ENCODE data around the gene LAMA5. TPM values are rescaled to one million over a fixed set of nuclear protein-coding genes. Genes with fewer than 3 reads are reported as not detected.

The LAMA5 gene
- total and polyA plus RNA-seq, 2 of the 8 experiments (the other 6 are each of a cell fraction or from before 2014, with no cell fraction given) = 34.4 to 225 TPM

DNA sequence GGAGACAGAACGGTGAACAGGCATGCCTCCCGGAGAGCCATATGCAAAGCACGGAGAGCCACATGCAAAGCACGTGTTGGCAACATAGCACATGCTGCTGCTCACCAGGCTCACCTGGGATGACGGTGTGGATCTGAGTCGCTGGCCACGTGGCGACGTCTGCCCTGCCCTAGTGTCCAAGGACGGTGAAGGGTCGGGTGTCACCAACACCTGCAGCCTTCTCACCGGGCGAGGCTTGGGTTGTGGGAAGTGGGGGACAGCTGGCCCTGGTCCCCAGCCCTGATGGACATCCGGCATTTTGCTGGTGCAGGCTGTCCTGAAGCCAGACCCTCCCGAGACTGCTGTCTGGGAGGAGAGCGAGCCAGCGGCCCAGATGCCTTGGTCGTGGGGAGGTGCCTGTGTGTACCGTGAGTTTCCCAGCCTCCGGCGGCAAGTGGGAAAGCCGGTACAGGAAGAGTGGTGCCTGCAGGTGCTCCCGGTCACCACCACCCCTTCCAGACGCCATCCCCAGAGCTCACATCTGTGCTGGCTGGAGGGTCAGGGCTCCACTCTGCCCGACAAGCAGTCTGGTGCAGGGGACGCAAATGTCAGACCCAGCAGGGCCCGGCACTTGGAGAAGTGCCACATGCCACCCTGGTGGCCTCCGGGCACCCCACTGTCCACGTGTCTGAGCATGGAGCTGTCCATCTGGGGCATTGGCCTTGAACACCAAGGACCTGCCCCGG is 70.2 kb downstream of the LAMA5 start:
- H3K9ac ChIP-seq (replicated peaks in 1 of 4; ENCODE audit: extremely low read depth in 1 of 4, low read depth in 3 of 4, low read length in 3 of 4) = no peak overlapping the region
- no peak overlapping the region for H2BK20ac ChIP-seq (ENCODE audit: low read length)
- ChIA-PET CTCF (ENCODE audit: partially characterized antibody) (interaction anchor here (0.8 to 1.2 kb wide), 3 partner anchors 12 to 24 kb away, joined by 3 to 4 read pairs (median 3); no protein-coding TSS in a partner anchor), POLR2A (ENCODE audit: partially characterized antibody) (interaction anchor here (0.9 to 1.6 kb wide), 4 partner anchors 9 to 80 kb away, joined by 3 read pairs; no protein-coding TSS in a partner anchor)
- no peaks in the 10 kb centered on the region for H3K23me2 ChIP-seq (ENCODE audit: low read depth, low read length)
- no peak overlapping the region for H2BK12ac ChIP-seq (ENCODE audit: low read depth, low read length)
- H3K4me2 ChIP-seq (ENCODE audit: insufficient read depth in 1 of 2, low read depth in 2 of 2, low read length in 2 of 2) = no peak overlapping the region
- H3K79me2 ChIP-seq (ENCODE audit: control insufficient read depth in 1 of 2, insufficient read depth in 2 of 2, low read length in 2 of 2) = no peaks in the 10 kb centered on the region
- no peak overlapping the region for H3K4ac ChIP-seq (replicated peaks; ENCODE audit: insufficient read length, low read depth, low read length)
- no peaks in the 10 kb centered on the region for H3K9me3 ChIP-seq (ENCODE audit: insufficient read depth in 2 of 2, low read depth in 1 of 2, low read length in 1 of 2)
- H2BK15ac ChIP-seq (ENCODE audit: low read length) = no peak overlapping the region
- H3K18ac ChIP-seq (ENCODE audit: extremely low read depth, low read length) = no peak overlapping the region
- FAIRE-seq (no peak), DNase-seq (ENCODE audit: low read depth in 1 of 2, low spot score in 2 of 2) (no peak)
- no peak overlapping the region for H4K5ac ChIP-seq (ENCODE audit: insufficient read length, low read depth, low read length)
- no peak overlapping the region for H3K56ac ChIP-seq (replicated peaks; ENCODE audit: insufficient read length, low read depth, low read length)
- no peak overlapping the region for H3K23ac ChIP-seq (ENCODE audit: insufficient read length)
- H3K27me3 ChIP-seq (replicated peaks in 1 of 4; ENCODE audit: control insufficient read depth in 3 of 4, extremely low read depth in 1 of 4, insufficient read depth in 3 of 4, low read length in 3 of 4) = no peaks in the 10 kb centered on the region
- peaks cover 5% of the 10 kb centered on the region; the same call in 1 of the 2 replicates for H3K79me1 ChIP-seq (ENCODE audit: low read depth, low read length)
- H2BK120ac ChIP-seq (replicated peaks; ENCODE audit: low read depth, low read length) = no peak overlapping the region
- TF ChIP-seq, protein P1, sequence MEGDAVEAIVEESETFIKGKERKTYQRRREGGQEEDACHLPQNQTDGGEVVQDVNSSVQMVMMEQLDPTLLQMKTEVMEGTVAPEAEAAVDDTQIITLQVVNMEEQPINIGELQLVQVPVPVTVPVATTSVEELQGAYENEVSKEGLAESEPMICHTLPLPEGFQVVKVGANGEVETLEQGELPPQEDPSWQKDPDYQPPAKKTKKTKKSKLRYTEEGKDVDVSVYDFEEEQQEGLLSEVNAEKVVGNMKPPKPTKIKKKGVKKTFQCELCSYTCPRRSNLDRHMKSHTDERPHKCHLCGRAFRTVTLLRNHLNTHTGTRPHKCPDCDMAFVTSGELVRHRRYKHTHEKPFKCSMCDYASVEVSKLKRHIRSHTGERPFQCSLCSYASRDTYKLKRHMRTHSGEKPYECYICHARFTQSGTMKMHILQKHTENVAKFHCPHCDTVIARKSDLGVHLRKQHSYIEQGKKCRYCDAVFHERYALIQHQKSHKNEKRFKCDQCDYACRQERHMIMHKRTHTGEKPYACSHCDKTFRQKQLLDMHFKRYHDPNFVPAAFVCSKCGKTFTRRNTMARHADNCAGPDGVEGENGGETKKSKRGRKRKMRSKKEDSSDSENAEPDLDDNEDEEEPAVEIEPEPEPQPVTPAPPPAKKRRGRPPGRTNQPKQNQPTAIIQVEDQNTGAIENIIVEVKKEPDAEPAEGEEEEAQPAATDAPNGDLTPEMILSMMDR (IDR thresholded peaks at IDR 0.05; ENCODE audit: control extremely low read depth in 1 of 3, insufficient read depth in 1 of 3, low read depth in 1 of 3, low read length in 3 of 3) = no peak
- TF ChIP-seq BCL11A (IDR thresholded peaks at IDR 0.05; ENCODE audit: low read depth in 2 of 2, low read length in 2 of 2) (no peak), CBX5 (IDR thresholded peaks at IDR 0.05; ENCODE audit: low read depth, low read length) (no peak), RFX5 (IDR thresholded peaks at IDR 0.05; ENCODE audit: borderline replicate concordance, low read depth, low read length) (no peak)
- peak overlapping the region; percentile 6; the same call in 1 of the 2 replicates for H2BK5ac ChIP-seq (ENCODE audit: low read depth, low read length)
- no peak overlapping the region for H3K4me3 ChIP-seq (ENCODE audit: extremely low read depth in 1 of 4, insufficient read depth in 2 of 4, low read depth in 3 of 4, low read length in 4 of 4)
- H4K20me1 ChIP-seq (replicated peaks in 1 of 2; ENCODE audit: control insufficient read depth in 1 of 2, insufficient read depth in 2 of 2, low read length in 2 of 2) = peaks cover 2 to 5% of the 10 kb centered on the region in 2 experiments
- no peak overlapping the region for H2AK5ac ChIP-seq (ENCODE audit: low read depth, low read length)
- no peak overlapping the region for H3K14ac ChIP-seq (ENCODE audit: insufficient read length)
- no peaks in the 10 kb centered on the region; a peak in 1 of 7 replicates for H3K4me1 ChIP-seq (replicated peaks in 1 of 4; ENCODE audit: control insufficient read depth in 3 of 4, insufficient read depth in 4 of 4, low read length in 3 of 4)
- no peak overlapping the region for H2AFZ ChIP-seq (ENCODE audit: low read length)
- no peak overlapping the region for H4K91ac ChIP-seq (replicated peaks; ENCODE audit: insufficient read length, low read length)
- no peak overlapping the region for H3K27ac ChIP-seq (ENCODE audit: low read depth, low read length)
- H3K36me3 ChIP-seq (ENCODE audit: control insufficient read depth in 2 of 4, insufficient read depth in 4 of 4, low read length in 3 of 4) = peaks cover 0 to 31% (median 5%) of the 10 kb centered on the region in 4 experiments; a peak in 5 of 8 replicates
- H4K8ac ChIP-seq (ENCODE audit: extremely low read depth, insufficient read depth, low read length) = no peak overlapping the region
- WGBS, 2 experiments (ENCODE audit: extremely low coverage in 1 of 2, insufficient coverage in 1 of 2, insufficient read length in 1 of 2, insufficient replicate concordance in 2 of 2, low coverage in 1 of 2, low lambda C conversion rate in 2 of 2, missing lambda C conversion rate in 1 of 2) = 95% methylated on average over 30 of the region's 30 CpGs; no CpG with 5 or more reads in 1 of the 2 experiments

All from H1 (cell line).